T-helper 2 cell treated with Interferon-gamma antibody and Interleukin-4, amounts not matched to agents 5 μg/mL and 100 μg/mL, for 36 hours (primary cell): ENCODE data around the gene NACC2.

Source experiments
- DNase-seq: peaks from one replicate; pipeline ENCODE4 v3.0.0; 2021; ENCODE audit warnings: low spot score
- H3K27ac Mint-ChIP-seq: one replicate; pipeline ENCODE4 v1.8.0; 2021; ENCODE audit warnings: mild to moderate bottlenecking, mixed read lengths
- H3K27me3 Mint-ChIP-seq: one replicate; pipeline ENCODE4 v1.8.0; 2021; ENCODE audit warnings: low read depth, mixed read lengths
- H3K36me3 Mint-ChIP-seq: one replicate; pipeline ENCODE4 v1.8.0; 2021; ENCODE audit warnings: low read depth, mixed read lengths
- H3K4me1 Mint-ChIP-seq: one replicate; pipeline ENCODE4 v1.8.0; 2021; ENCODE audit warnings: low read depth, mixed read lengths
- H3K4me3 Mint-ChIP-seq: one replicate; pipeline ENCODE4 v1.8.0; 2022; ENCODE audit warnings: mild to moderate bottlenecking, moderate library complexity, mixed read lengths
- H3K9me3 Mint-ChIP-seq: one replicate; pipeline ENCODE4 v1.8.0; 2021; ENCODE audit warnings: mixed read lengths

Gene NACC2

GRCh38 chr9:136025481-136025880 is 69.6 kb downstream of the NACC2 start:
- no peak for DNase-seq
- no peaks in the 10 kb centered on the region for H3K9me3 Mint-ChIP-seq
- H3K4me1 Mint-ChIP-seq: no peaks in the 10 kb centered on the region
- H3K27me3 Mint-ChIP-seq: no peaks in the 10 kb centered on the region
- no peak overlapping the region for H3K27ac Mint-ChIP-seq
- no peaks in the 10 kb centered on the region for H3K36me3 Mint-ChIP-seq
- no peak overlapping the region for H3K4me3 Mint-ChIP-seq

- H3K27ac Mint-ChIP-seq: no peak overlapping the region
- no peak for DNase-seq
- no peak overlapping the region for H3K4me3 Mint-ChIP-seq
- no peaks in the 10 kb centered on the region for H3K27me3 Mint-ChIP-seq
- H3K4me1 Mint-ChIP-seq: no peaks in the 10 kb centered on the region
- H3K36me3 Mint-ChIP-seq: no peaks in the 10 kb centered on the region
- H3K9me3 Mint-ChIP-seq: no peaks in the 10 kb centered on the region
Measured at GRCh38 chr9:136024696-136025316, 70.3 kb downstream of the NACC2 start.

- Mint-ChIP-seq H3K9me3 (no peaks in the 10 kb centered on the region), H3K4me3 (no peak overlapping the region), H3K27ac (no peak overlapping the region), H3K36me3 (no peaks in the 10 kb centered on the region), H3K27me3 (no peaks in the 10 kb centered on the region), H3K4me1 (no peaks in the 10 kb centered on the region)
- no peak for DNase-seq
Measured at GRCh38 chr9:136024286-136024685, 70.8 kb downstream of the NACC2 start.

- no peak for DNase-seq
- Mint-ChIP-seq H3K36me3 (no peaks in the 10 kb centered on the region), H3K9me3 (no peaks in the 10 kb centered on the region), H3K27ac (no peak overlapping the region), H3K4me1 (no peaks in the 10 kb centered on the region), H3K27me3 (no peaks in the 10 kb centered on the region), H3K4me3 (no peak overlapping the region)
Measured at GRCh38 chr9:136023410-136024225, 71.5 kb downstream of the NACC2 start.

GRCh38 chr9:136022731-136023409 is 72.2 kb downstream of the NACC2 start:
- Mint-ChIP-seq H3K27me3 (no peaks in the 10 kb centered on the region), H3K27ac (no peak overlapping the region), H3K4me1 (no peaks in the 10 kb centered on the region), H3K4me3 (no peak overlapping the region), H3K36me3 (no peaks in the 10 kb centered on the region), H3K9me3 (no peaks in the 10 kb centered on the region)
- DNase-seq: no peak

- no peaks in the 10 kb centered on the region for H3K36me3 Mint-ChIP-seq
- DNase-seq: no peak
- H3K27me3 Mint-ChIP-seq: no peaks in the 10 kb centered on the region
- no peaks in the 10 kb centered on the region for H3K9me3 Mint-ChIP-seq
- no peak overlapping the region for H3K4me3 Mint-ChIP-seq
- H3K4me1 Mint-ChIP-seq: no peaks in the 10 kb centered on the region
- no peak overlapping the region for H3K27ac Mint-ChIP-seq
Measured at GRCh38 chr9:136021872-136022681, 73.0 kb downstream of the NACC2 start.

- H3K36me3 Mint-ChIP-seq: no peaks in the 10 kb centered on the region
- no peaks in the 10 kb centered on the region for H3K9me3 Mint-ChIP-seq
- H3K4me1 Mint-ChIP-seq: no peaks in the 10 kb centered on the region
- H3K4me3 Mint-ChIP-seq: no peak overlapping the region
- DNase-seq: no peak
- no peaks in the 10 kb centered on the region for H3K27me3 Mint-ChIP-seq
- H3K27ac Mint-ChIP-seq: no peak overlapping the region
Measured at GRCh38 chr9:136021171-136021871, 73.8 kb downstream of the NACC2 start.

GRCh38 chr9:136020671-136021070 is 74.4 kb downstream of the NACC2 start:
- Mint-ChIP-seq H3K27ac (no peak overlapping the region), H3K4me1 (no peaks in the 10 kb centered on the region), H3K4me3 (no peak overlapping the region), H3K27me3 (no peaks in the 10 kb centered on the region), H3K9me3 (no peaks in the 10 kb centered on the region), H3K36me3 (no peaks in the 10 kb centered on the region)
- no peak for DNase-seq

GRCh38 chr9:136020206-136020605 is 74.9 kb downstream of the NACC2 start:
- H3K36me3 Mint-ChIP-seq: no peaks in the 10 kb centered on the region

GRCh38 chr9:136019681-136020060 is 75.4 kb downstream of the NACC2 start:
- Mint-ChIP-seq H3K9me3 (no peaks in the 10 kb centered on the region), H3K4me1 (no peaks in the 10 kb centered on the region), H3K27ac (no peak overlapping the region), H3K4me3 (no peak overlapping the region), H3K27me3 (no peaks in the 10 kb centered on the region), H3K36me3 (no peaks in the 10 kb centered on the region)
- DNase-seq: no peak

More at GRCh38 chr9:136020206-136020605, 74.9 kb downstream of the NACC2 start:
- no peak overlapping the region for H3K27ac Mint-ChIP-seq
- no peaks in the 10 kb centered on the region for H3K27me3 Mint-ChIP-seq
- H3K4me3 Mint-ChIP-seq: no peak overlapping the region
- DNase-seq: no peak
- no peaks in the 10 kb centered on the region for H3K4me1 Mint-ChIP-seq
- H3K9me3 Mint-ChIP-seq: no peaks in the 10 kb centered on the region

GRCh38 chr9:136019041-136019680 is 75.9 kb downstream of the NACC2 start:
- DNase-seq: no peak

GRCh38 chr9:136018257-136019031 is 76.6 kb downstream of the NACC2 start:
- Mint-ChIP-seq H3K27ac (no peak overlapping the region), H3K9me3 (no peaks in the 10 kb centered on the region), H3K36me3 (no peaks in the 10 kb centered on the region), H3K27me3 (no peaks in the 10 kb centered on the region), H3K4me3 (no peak overlapping the region), H3K4me1 (no peaks in the 10 kb centered on the region)
- DNase-seq: no peak

More at GRCh38 chr9:136019041-136019680, 75.9 kb downstream of the NACC2 start:
- no peaks in the 10 kb centered on the region for H3K27me3 Mint-ChIP-seq
- H3K36me3 Mint-ChIP-seq: no peaks in the 10 kb centered on the region
- no peaks in the 10 kb centered on the region for H3K4me1 Mint-ChIP-seq
- no peak overlapping the region for H3K4me3 Mint-ChIP-seq
- no peaks in the 10 kb centered on the region for H3K9me3 Mint-ChIP-seq
- H3K27ac Mint-ChIP-seq: no peak overlapping the region
